Uterus (tissue), 4 donors: ENCODE data around the gene DOC2A. TPM values are rescaled to one million over a fixed set of nuclear protein-coding genes. Genes with fewer than 3 reads are reported as not detected.
"Not testable (repeated sequence)": the region's sequence is repeated elsewhere in the genome, so short reads cannot be mapped to it uniquely, and the experiment has no call there.

Source experiments
- DNase-seq, 2 donors: peaks; one replicate each; pipeline ENCODE4 v3.0.0-alpha.2; 2019 to 2020
- H3K27ac ChIP-seq, 2 donors: fragments of 200-600 bp; sonication (generic); 1 replicate in 1 of 2; 2 replicates in 1 of 2; pipeline ENCODE4 v1.5.1; 2016 to 2018
- H3K27me3 ChIP-seq, 2 donors: fragments of 200-600 bp; sonication (generic); one replicate each; pipeline ENCODE4 v1.5.1; 2018 to 2019; ENCODE audit warnings: control low read depth in 1 of 2
- H3K36me3 ChIP-seq, 2 donors: fragments of 200-600 bp; sonication (generic); one replicate each; pipeline ENCODE4 v1.5.1; 2019; ENCODE audit warnings: control low read depth in 1 of 2
- H3K4me1 ChIP-seq, 2 donors: fragments of 200-600 bp; sonication (generic); one replicate each; pipeline ENCODE4 v1.5.1; 2018 to 2019; ENCODE audit warnings: control low read depth in 1 of 2
- H3K4me3 ChIP-seq, 2 donors: fragments of 200-600 bp; sonication (generic); 1 replicate in 1 of 2; 2 replicates in 1 of 2; pipeline ENCODE4 v1.5.1; 2018 to 2019; ENCODE audit warnings: mild to moderate bottlenecking in 1 of 2
- H3K9me3 ChIP-seq, 2 donors: fragments of 200-600 bp; sonication (generic); one replicate each; pipeline ENCODE4 v1.5.1; 2019; ENCODE audit warnings: control low read depth in 1 of 2
- POLR2A ChIP-seq, 2 donors: fragments of 450-650 bp; IDR thresholded peaks; one replicate each; pipeline ENCODE4 v1.6.1; 2016; ENCODE audit warnings: antibody characterized with exemption in 2 of 2, mild to moderate bottlenecking in 1 of 2, moderate library complexity in 1 of 2
- intact Hi-C: fragments of 100-400 bp; cut with DNase I; formaldehyde crosslinking; loops from one replicate; pipeline ENCODE4 v1.15.1; 2023; ENCODE audit warnings: low total_unique reads
- total RNA-seq, 4 donors: library from RNA; depleted of rRNA in 3 of 4; stranded (reverse); fragments of >200 nt in 3 of 4; gene quantifications; one replicate each; pipeline versions ENCODE4 v1.1.0 to v1.2.4, GENCODE V29; 2014 to 2023
- TF ChIP-seq, protein P1 (sequence below), 4 experiments: fragments of 200-600 bp in 2 of 4; fragments of 450-650 bp in 2 of 4; sonication (generic) in 2 of 4; IDR thresholded peaks; one replicate each; pipeline ENCODE4 v1.5.1; 2016 to 2019; ENCODE audit warnings: antibody characterized with exemption in 4 of 4, mild to moderate bottlenecking in 2 of 4, moderate library complexity in 1 of 4
- donor health status: DM: yes; HTN: yes; CAD: no.

The DOC2A gene
- total RNA-seq, 4 donors from 2014 or later = 1.0 to 2.6 (median 1.8) TPM; not detected in 1

DNA sequence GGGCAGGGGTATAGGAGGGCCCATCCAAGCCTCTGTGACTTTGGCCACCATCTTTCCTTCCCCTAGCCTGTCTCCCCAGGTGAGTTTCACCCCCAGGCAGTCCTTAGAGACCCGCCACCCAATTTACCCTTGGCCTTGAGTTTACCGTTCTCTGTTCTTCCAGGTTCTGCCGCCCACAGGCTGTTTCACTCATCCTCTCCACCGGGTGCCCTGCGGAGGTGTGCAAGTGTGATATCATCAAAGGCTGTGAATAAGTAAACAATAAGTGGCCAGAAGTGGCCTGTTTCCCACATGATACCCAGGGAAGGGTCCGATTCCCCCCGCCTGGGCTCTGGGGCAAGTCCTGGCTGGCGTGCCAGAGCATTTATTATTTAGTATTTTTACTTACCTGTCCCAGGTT lies 35.4 kb upstream of the DOC2A start:
- Histone ChIP-seq H3K9me3 (no peaks in the 10 kb centered on the region), H3K27ac (no peak overlapping the region), H3K36me3 (no peaks in the 10 kb centered on the region), H3K27me3 (no peaks in the 10 kb centered on the region), H3K4me3 (no peak overlapping the region), H3K4me1 (no peaks in the 10 kb centered on the region)
- no peak for TF ChIP-seq POLR2A (IDR thresholded peaks at IDR 0.05)
- TF ChIP-seq, protein P1, sequence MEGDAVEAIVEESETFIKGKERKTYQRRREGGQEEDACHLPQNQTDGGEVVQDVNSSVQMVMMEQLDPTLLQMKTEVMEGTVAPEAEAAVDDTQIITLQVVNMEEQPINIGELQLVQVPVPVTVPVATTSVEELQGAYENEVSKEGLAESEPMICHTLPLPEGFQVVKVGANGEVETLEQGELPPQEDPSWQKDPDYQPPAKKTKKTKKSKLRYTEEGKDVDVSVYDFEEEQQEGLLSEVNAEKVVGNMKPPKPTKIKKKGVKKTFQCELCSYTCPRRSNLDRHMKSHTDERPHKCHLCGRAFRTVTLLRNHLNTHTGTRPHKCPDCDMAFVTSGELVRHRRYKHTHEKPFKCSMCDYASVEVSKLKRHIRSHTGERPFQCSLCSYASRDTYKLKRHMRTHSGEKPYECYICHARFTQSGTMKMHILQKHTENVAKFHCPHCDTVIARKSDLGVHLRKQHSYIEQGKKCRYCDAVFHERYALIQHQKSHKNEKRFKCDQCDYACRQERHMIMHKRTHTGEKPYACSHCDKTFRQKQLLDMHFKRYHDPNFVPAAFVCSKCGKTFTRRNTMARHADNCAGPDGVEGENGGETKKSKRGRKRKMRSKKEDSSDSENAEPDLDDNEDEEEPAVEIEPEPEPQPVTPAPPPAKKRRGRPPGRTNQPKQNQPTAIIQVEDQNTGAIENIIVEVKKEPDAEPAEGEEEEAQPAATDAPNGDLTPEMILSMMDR (IDR thresholded peaks at IDR 0.05) = no peak
- intact Hi-C loops = no loop called here
- DNase-seq = no peak

DNA sequence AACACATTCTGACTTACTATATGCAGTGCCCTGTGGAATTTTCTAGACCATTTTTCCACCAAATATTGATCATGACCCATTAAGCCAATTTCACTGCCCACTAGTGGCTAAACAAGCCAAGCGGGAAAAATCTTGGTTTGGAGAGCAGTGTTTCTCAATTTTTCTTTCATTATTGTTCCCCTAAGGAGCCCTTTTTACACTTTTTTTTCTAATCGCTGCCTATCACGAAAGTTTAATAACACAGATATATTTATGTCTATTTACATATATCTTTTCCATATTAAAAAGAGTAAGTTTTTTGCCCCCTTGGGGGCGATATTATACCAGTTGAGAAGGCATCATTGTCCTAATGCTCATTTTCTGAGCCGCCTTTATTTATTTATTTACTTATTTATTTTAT lies 31.0 kb upstream of the DOC2A start:
- TF ChIP-seq, protein P1 (IDR thresholded peaks at IDR 0.05) = peak; percentile 21 to 39 (median 33)
- TF ChIP-seq POLR2A (IDR thresholded peaks at IDR 0.05) = no peak
- DNase-seq = no peak
- Histone ChIP-seq H3K27ac (no peak overlapping the region), H3K27me3 (no peaks in the 10 kb centered on the region), H3K4me3 (no peak overlapping the region), H3K9me3 (no peaks in the 10 kb centered on the region), H3K4me1 (no peaks in the 10 kb centered on the region), H3K36me3 (no peaks in the 10 kb centered on the region)
- intact Hi-C loops = no loop called here

DNA sequence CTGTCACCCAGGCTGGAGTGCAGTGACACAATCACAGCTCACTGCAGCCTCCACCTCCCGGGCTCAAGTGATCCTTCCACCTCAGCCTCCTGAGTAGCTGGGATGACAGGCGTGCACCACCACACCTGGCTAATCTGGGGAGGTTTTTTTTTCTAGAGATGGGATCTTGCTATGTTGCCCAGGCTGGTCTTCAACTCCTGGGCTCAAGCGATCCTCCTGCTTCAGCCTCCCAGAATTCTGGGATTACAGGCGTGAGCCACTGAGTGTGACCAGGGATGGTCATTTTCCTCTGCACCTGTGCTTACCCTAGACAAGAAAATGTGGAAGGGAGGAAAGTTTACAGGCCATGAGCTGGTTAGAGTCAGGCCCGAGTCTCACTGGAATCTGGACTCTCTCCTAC lies 29.9 kb upstream of the DOC2A start:
- H3K9me3 ChIP-seq, intact Hi-C loops, H3K4me1 ChIP-seq, H3K4me3 ChIP-seq, H3K27ac ChIP-seq, H3K36me3 ChIP-seq, DNase-seq, H3K27me3 ChIP-seq: not testable (repeated sequence)

DNA sequence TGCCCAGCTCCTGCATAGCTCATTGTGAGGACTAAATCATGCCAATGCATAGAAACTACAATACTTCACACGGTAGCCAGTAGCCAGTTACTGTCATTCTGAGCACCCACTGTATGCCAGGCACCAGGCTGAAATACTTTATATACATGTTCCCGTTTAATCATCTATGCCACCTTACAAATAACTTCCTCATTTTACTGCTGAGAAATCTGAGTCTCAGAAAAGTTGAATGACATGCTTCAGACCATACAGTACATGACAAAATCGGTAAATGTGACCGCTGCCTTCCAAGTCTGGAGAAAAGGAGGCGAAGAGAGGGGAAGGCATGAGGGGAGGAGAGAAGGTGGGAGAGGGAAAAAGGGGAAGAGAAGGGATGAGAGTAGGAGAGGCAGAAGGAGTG lies 29.4 kb upstream of the DOC2A start:
- intact Hi-C loops = no loop called here

DNA sequence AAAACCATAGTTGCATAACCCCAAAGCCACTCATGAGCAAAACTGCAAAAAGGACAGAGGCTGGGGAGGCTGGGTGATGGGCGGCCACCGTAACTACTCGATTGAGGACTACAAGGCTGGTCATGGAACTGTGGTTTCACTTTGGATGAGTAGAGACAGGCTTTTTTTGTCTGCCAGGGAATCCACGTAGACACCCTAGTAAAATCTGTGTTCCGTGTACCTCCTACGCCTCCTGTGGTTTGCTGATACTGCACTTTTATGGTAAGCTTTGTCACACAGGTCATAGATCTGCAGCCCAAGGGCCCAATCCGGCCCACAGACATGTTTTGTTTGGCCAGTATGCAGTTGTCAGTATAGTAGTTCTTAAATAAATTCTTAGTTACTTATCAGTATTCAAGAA lies 22.4 kb upstream of the DOC2A start:
- no peak overlapping the region for H3K27ac ChIP-seq
- TF ChIP-seq, protein P1 (IDR thresholded peaks at IDR 0.05) = no peak
- no peak for TF ChIP-seq POLR2A (IDR thresholded peaks at IDR 0.05)
- peaks cover 10 to 40% of the 10 kb centered on the region in 2 donors for H3K27me3 ChIP-seq
- intact Hi-C loops = no loop called here
- no peaks in the 10 kb centered on the region for H3K36me3 ChIP-seq
- no peaks in the 10 kb centered on the region for H3K9me3 ChIP-seq
- H3K4me3 ChIP-seq = no peak overlapping the region
- no peak for DNase-seq
- H3K4me1 ChIP-seq = no peaks in the 10 kb centered on the region

More for the DNA sequence above, 29.4 kb upstream of the DOC2A start:
- Histone ChIP-seq H3K4me1 (no peaks in the 10 kb centered on the region), H3K9me3 (no peaks in the 10 kb centered on the region), H3K4me3 (no peak overlapping the region), H3K36me3 (no peaks in the 10 kb centered on the region), H3K27me3 (no peaks in the 10 kb centered on the region), H3K27ac (no peak overlapping the region)
- no peak for TF ChIP-seq POLR2A (IDR thresholded peaks at IDR 0.05)
- TF ChIP-seq, protein P1 (IDR thresholded peaks at IDR 0.05) = no peak
- DNase-seq = no peak
